Lower lobe of right lung (tissue), 2 donors: ENCODE results near the gene DNAJC27. TPM values are rescaled to one million over a fixed set of nuclear protein-coding genes. Genes with fewer than 3 reads are reported as not detected.

Experiments used
- ATAC-seq, 2 donors: fragments of 200-7000 bp; cut with Tn5 transposase; one replicate each; pipeline ENCODE4 v1.9.1; 2020 to 2022; ENCODE audit warnings: mild to moderate bottlenecking in 2 of 2, moderate library complexity in 2 of 2
- DNase-seq: peaks from one replicate; pipeline ENCODE4 v3.0.0-alpha.2; 2020
- H3K27ac ChIP-seq: fragments of 200-600 bp; one replicate; pipeline ENCODE4 v1.8.0; 2022
- H3K27me3 ChIP-seq: fragments of 200-600 bp; one replicate; pipeline ENCODE4 v1.8.0; 2022; ENCODE audit warnings: low read depth
- H3K36me3 ChIP-seq: fragments of 200-600 bp; one replicate; pipeline ENCODE4 v1.8.0; 2022; ENCODE audit warnings: mild to moderate bottlenecking
- H3K4me1 ChIP-seq: fragments of 200-600 bp; one replicate; pipeline ENCODE4 v1.8.0; 2022
- H3K4me3 ChIP-seq: fragments of 200-600 bp; one replicate; pipeline ENCODE4 v1.8.0; 2022; ENCODE audit warnings: mild to moderate bottlenecking
- H3K9me3 ChIP-seq: fragments of 200-600 bp; one replicate; pipeline ENCODE4 v1.8.0; 2022
- intact Hi-C: fragments of 100-400 bp; cut with DNase I; formaldehyde crosslinking; loops from one replicate; pipeline ENCODE4 v1.11.0; 2022
- total RNA-seq: library from RNA; stranded (reverse); fragmentation: NEBNext Ultra II Directional; extraction: Animal tissue kit (Norgen Biotek cat#: 25700); gene quantifications from one replicate; pipeline ENCODE4 v1.2.1, GENCODE V29; 2021
- TF ChIP-seq, protein P1 (sequence below): fragments of 200-600 bp; IDR thresholded peaks from one replicate; pipeline ENCODE4 v1.8.0; 2022; ENCODE audit warnings: antibody characterized with exemption, mild to moderate bottlenecking
- donor health status: DM: no; HTN: yes; CAD: no; lungs with severe emphysema.

Gene DNAJC27
- total RNA-seq, 1 donor from 2014 or later: 5.0 TPM

DNA sequence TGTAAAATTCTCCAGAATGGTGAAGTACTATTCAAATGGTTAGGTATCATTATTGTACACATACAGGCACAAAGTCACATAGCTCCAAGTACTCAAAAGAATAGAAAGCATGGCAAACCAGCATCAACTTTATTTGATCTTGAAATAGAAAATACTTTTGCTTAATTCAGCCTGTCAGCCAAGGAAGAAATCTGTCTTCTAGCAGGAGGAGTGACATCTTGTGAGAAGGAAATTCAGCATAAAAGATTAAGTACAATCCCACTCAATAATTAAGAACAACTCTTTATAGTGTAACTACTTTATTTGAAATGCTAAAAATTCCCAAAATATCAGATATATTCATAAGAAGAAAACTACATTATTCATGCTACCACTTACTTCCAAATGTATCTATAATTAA is 15.8 kb downstream of the DNAJC27 start:
- Histone ChIP-seq H3K4me3 (no peak overlapping the region), H3K27me3 (no peaks in the 10 kb centered on the region), H3K9me3 (peaks cover 11% of the 10 kb centered on the region), H3K4me1 (no peaks in the 10 kb centered on the region), H3K27ac (no peak overlapping the region), H3K36me3 (peaks cover 84% of the 10 kb centered on the region)
- TF ChIP-seq, protein P1, sequence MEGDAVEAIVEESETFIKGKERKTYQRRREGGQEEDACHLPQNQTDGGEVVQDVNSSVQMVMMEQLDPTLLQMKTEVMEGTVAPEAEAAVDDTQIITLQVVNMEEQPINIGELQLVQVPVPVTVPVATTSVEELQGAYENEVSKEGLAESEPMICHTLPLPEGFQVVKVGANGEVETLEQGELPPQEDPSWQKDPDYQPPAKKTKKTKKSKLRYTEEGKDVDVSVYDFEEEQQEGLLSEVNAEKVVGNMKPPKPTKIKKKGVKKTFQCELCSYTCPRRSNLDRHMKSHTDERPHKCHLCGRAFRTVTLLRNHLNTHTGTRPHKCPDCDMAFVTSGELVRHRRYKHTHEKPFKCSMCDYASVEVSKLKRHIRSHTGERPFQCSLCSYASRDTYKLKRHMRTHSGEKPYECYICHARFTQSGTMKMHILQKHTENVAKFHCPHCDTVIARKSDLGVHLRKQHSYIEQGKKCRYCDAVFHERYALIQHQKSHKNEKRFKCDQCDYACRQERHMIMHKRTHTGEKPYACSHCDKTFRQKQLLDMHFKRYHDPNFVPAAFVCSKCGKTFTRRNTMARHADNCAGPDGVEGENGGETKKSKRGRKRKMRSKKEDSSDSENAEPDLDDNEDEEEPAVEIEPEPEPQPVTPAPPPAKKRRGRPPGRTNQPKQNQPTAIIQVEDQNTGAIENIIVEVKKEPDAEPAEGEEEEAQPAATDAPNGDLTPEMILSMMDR: no peak
- no peak for ATAC-seq
- DNase-seq: no peak
- intact Hi-C loops: no loop called here

DNA sequence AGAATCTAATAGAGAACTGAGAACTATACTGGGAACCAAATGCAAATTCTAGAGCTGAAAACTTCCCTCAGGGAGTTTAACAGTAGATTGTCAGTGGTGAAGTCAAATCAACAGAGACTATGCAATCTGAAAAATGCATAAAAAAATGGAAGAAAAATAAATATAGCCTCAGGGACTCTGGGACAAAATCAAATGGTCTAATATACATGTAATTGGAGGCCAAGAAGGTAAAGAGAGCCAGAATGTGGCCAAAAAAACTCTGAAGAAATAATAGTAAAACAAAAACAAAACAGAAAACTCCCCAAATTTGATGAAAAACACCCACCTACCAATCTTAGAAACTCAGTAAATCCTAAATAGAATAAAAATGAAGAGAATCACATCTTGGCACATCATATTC is 16.5 kb downstream of the DNAJC27 start:
- Histone ChIP-seq H3K4me1 (no peaks in the 10 kb centered on the region), H3K27ac (no peak overlapping the region), H3K36me3 (peaks cover 90% of the 10 kb centered on the region), H3K4me3 (no peak overlapping the region), H3K27me3 (no peaks in the 10 kb centered on the region), H3K9me3 (peaks cover 11% of the 10 kb centered on the region)
- no peak for ATAC-seq
- TF ChIP-seq, protein P1: no peak
- intact Hi-C loops: no loop called here
- no peak for DNase-seq

DNA sequence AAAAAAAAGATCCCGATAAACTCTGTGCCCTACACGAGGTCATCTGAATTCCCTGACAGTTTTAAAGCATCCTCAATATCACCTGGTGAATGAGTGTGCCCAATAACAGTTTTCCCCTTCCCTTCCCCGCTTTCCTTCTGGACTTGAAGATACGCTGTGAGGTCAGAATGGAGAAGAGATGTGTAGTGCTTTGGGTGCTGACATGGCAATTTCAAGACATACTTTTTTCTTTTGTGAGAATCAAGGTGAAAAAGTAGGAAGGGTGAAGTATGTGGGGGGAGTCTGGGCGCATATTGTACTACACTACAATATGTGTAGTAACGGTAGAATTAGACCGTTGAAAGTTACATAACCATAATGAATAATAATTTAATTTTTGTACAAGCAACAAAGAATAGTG is 21.7 kb downstream of the DNAJC27 start:
- H3K27ac ChIP-seq: no peak overlapping the region
- H3K9me3 ChIP-seq: peaks cover 5% of the 10 kb centered on the region
- no peaks in the 10 kb centered on the region for H3K27me3 ChIP-seq
- ATAC-seq (no peak), DNase-seq (no peak)
- no peak overlapping the region for H3K4me3 ChIP-seq
- peaks cover 89% of the 10 kb centered on the region for H3K36me3 ChIP-seq
- TF ChIP-seq, protein P1: no peak
- intact Hi-C loops: no loop called here
- no peaks in the 10 kb centered on the region for H3K4me1 ChIP-seq

DNA sequence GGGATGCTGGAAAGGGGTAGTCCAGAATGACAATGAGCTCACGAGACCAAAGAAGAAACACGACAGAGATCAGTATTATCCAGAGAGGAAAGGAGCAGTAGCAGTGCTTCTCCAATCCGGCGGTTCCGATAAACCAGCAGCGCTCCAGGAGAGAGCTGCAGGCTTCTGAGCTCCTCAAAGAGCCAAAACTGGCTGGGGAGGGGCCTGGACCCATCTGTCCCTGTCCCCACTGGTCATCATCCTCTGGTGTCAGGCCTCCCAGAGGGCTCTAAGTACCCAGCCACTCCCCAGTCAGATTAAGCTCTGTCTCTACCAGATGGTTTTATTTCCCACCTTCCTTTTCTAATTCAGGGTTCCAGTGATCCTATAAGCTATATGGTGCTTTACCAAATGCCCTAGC is 23.2 kb downstream of the DNAJC27 start:
- DNase-seq (no peak), ATAC-seq (no peak)
- Histone ChIP-seq H3K27me3 (no peaks in the 10 kb centered on the region), H3K9me3 (no peaks in the 10 kb centered on the region), H3K36me3 (peaks cover 77% of the 10 kb centered on the region), H3K4me1 (no peaks in the 10 kb centered on the region), H3K4me3 (no peak overlapping the region), H3K27ac (no peak overlapping the region)
- TF ChIP-seq, protein P1: no peak
- intact Hi-C loops: no loop called here

DNA sequence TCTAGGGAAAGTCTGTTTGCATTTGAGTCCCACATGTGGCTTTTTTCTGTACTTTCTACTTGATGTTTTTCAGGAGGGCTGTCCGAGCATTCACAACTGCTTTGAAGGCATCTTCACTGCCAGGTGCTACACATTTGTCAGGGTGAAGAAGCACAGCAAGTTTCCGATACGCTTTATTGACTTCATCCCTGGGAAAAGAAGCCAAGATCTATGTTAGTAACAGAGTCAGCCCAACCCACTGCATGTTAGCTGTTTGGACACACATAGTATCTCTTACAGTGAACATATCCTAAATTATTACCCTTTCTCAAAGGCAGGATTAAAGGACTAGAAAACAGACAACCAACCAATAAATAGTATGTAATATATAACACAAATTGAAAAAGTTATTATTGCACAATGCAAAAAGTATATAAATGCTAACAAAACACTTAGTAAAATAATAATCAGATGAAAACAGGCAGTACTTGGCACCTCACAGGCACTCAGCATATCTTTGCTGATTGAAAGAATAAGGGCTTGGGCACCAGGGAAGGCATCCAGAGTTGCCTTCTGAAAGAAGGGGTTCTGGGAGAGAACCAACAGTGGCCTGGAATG is 24.1 kb downstream of the DNAJC27 start:
- Histone ChIP-seq H3K9me3 (no peaks in the 10 kb centered on the region), H3K27ac (no peak overlapping the region), H3K4me1 (no peaks in the 10 kb centered on the region), H3K36me3 (peaks cover 69% of the 10 kb centered on the region), H3K4me3 (no peak overlapping the region), H3K27me3 (no peaks in the 10 kb centered on the region)
- TF ChIP-seq, protein P1: no peak
- no peak for ATAC-seq
- DNase-seq: no peak
- intact Hi-C loops: no loop called here
